HEK293 (cell line): ENCODE measurements around the gene ATP6V1F.
A peak's percentile ranks its signal among the peaks of the same experiment; 100 is the strongest.

Experiments
- CTCF ChIA-PET: fragments of 350-600 bp; formaldehyde crosslinking; extraction: SDS; loops from one replicate; lab custom pipeline; 2021; ENCODE audit warnings: antibody characterized with exemption; lab: Yijun Ruan, JAX
- POLR2A ChIA-PET: fragments of 300-600 bp; formaldehyde crosslinking; extraction: SDS; loops from one replicate; lab custom pipeline; 2020; ENCODE audit warnings: antibody characterized with exemption, inconsistent platforms; lab: Yijun Ruan, JAX
- H3K27ac ChIP-seq: fragments of 200-500 bp; sonication (Bioruptor generic); 2 replicates; pipeline ENCODE4 v1.5.1; 2014; ENCODE audit warnings: low read depth, low read length, control low read depth, inconsistent platforms; ENCODE audit errors: extremely low read depth
- H3K36me3 ChIP-seq, 2 experiments: fragments of 200-500 bp in 1 of 2; sonication (Bioruptor generic) in 1 of 2; 1 replicate in 1 of 2; 2 replicates in 1 of 2; pipeline ENCODE4 v1.5.1; 2014 to 2017; ENCODE audit warnings: inconsistent platforms in 2 of 2, low read length in 2 of 2; ENCODE audit not compliant: control insufficient read depth in 2 of 2, insufficient read depth in 1 of 2
- H3K4me1 ChIP-seq: fragments of 200-500 bp; sonication (Bioruptor generic); 2 replicates; pipeline ENCODE4 v1.5.1; 2014; ENCODE audit warnings: mild to moderate bottlenecking, low read length, inconsistent platforms; ENCODE audit not compliant: control insufficient read depth, insufficient read depth
- H3K4me3 ChIP-seq: 2 replicates; pipeline ENCODE4 v1.5.1; 2011; ENCODE audit warnings: low read depth, mild to moderate bottlenecking, control low read depth, low read length, moderate library complexity
- H3K9me3 ChIP-seq: fragments of 200-500 bp; sonication (Bioruptor generic); 2 replicates; pipeline ENCODE4 v1.5.1; 2014; ENCODE audit warnings: low read depth, low read length, inconsistent platforms; ENCODE audit not compliant: control insufficient read depth, insufficient read depth
- GLI2 ChIP-seq: fragments of 450-650 bp; formaldehyde crosslinking; IDR thresholded peaks from 2 replicates; pipeline ENCODE4; 2017; ENCODE audit warnings: missing biosample characterization, missing genetic modification characterization, low read depth, borderline replicate concordance
- GLIS1 ChIP-seq: fragments of 450-650 bp; formaldehyde crosslinking; IDR thresholded peaks from 2 replicates; pipeline ENCODE4 v1.5.1; 2016; ENCODE audit warnings: missing biosample characterization, missing genetic modification characterization
- MEIS1 ChIP-seq: sonication (generic); formaldehyde crosslinking; IDR thresholded peaks from 2 replicates; pipeline ENCODE4 v1.8.1; 2022; ENCODE audit warnings: missing genetic modification reagents, mild to moderate bottlenecking, borderline replicate concordance
- PBX3 ChIP-seq: sonication (generic); formaldehyde crosslinking; IDR thresholded peaks from 2 replicates; pipeline ENCODE4 v1.8.1; 2022; ENCODE audit warnings: mild to moderate bottlenecking, moderate library complexity, missing genetic modification reagents
- PRDM4 ChIP-seq: fragments of 450-650 bp; formaldehyde crosslinking; IDR thresholded peaks from 2 replicates; pipeline ENCODE4 v1.5.1; 2017; ENCODE audit warnings: missing biosample characterization, missing genetic modification characterization
- SP2 ChIP-seq: fragments of 450-650 bp; formaldehyde crosslinking; IDR thresholded peaks from 2 replicates; pipeline ENCODE4 v1.5.1; 2016; ENCODE audit warnings: missing biosample characterization, missing genetic modification characterization
- SP7 ChIP-seq: fragments of 450-650 bp; formaldehyde crosslinking; IDR thresholded peaks from 2 replicates; pipeline ENCODE4 v1.5.1; 2016; ENCODE audit warnings: missing biosample characterization, missing genetic modification characterization
- ZBTB20 ChIP-seq: fragments of 450-650 bp; formaldehyde crosslinking; IDR thresholded peaks from 2 replicates; pipeline ENCODE4 v1.5.1; 2016; ENCODE audit warnings: missing biosample characterization, missing genetic modification characterization
- ZFP41 ChIP-seq: fragments of 450-650 bp; formaldehyde crosslinking; IDR thresholded peaks from 2 replicates; pipeline ENCODE4 v1.5.1; 2016; ENCODE audit warnings: missing biosample characterization, missing genetic modification characterization, borderline replicate concordance
- ZIC2 ChIP-seq: fragments of 450-650 bp; formaldehyde crosslinking; IDR thresholded peaks from 2 replicates; pipeline ENCODE4 v1.5.1; 2016; ENCODE audit warnings: missing biosample characterization, missing genetic modification characterization
- ZNF10 ChIP-seq: fragments of 450-650 bp; formaldehyde crosslinking; IDR thresholded peaks from 2 replicates; pipeline ENCODE4 v1.5.1; 2017; ENCODE audit warnings: missing biosample characterization, missing genetic modification characterization
- ZNF133 ChIP-seq: fragments of 450-650 bp; formaldehyde crosslinking; IDR thresholded peaks from 2 replicates; pipeline ENCODE4 v1.5.1; 2016; ENCODE audit warnings: missing biosample characterization, missing genetic modification characterization
- ZNF341 ChIP-seq: fragments of 450-650 bp; formaldehyde crosslinking; IDR thresholded peaks from 2 replicates; pipeline ENCODE4; 2016; ENCODE audit warnings: low read depth, missing biosample characterization, missing genetic modification characterization
- ZNF350 ChIP-seq: fragments of 450-650 bp; formaldehyde crosslinking; IDR thresholded peaks from 2 replicates; pipeline ENCODE4 v1.5.0; 2017; ENCODE audit warnings: missing biosample characterization, mild to moderate bottlenecking, missing genetic modification characterization
- ZNF394 ChIP-seq: fragments of 450-650 bp; formaldehyde crosslinking; IDR thresholded peaks from 2 replicates; pipeline ENCODE4 v1.5.1; 2016; ENCODE audit warnings: missing biosample characterization, missing genetic modification characterization, mild to moderate bottlenecking, moderate library complexity, borderline replicate concordance
- ZNF561 ChIP-seq: fragments of 450-650 bp; IDR thresholded peaks from 2 replicates; pipeline ENCODE4 v1.5.1; 2018; ENCODE audit warnings: missing biosample characterization, missing genetic modification characterization, borderline replicate concordance
- ZNF571 ChIP-seq: fragments of 450-650 bp; formaldehyde crosslinking; IDR thresholded peaks from 2 replicates; pipeline ENCODE4 v1.5.0; 2017; ENCODE audit warnings: missing biosample characterization, missing genetic modification characterization
- ZNF600 ChIP-seq: fragments of 450-650 bp; formaldehyde crosslinking; IDR thresholded peaks from 2 replicates; pipeline ENCODE4 v1.5.1; 2016; ENCODE audit warnings: missing biosample characterization, missing genetic modification characterization
- ZNF692 ChIP-seq: fragments of 450-650 bp; formaldehyde crosslinking; IDR thresholded peaks from 2 replicates; pipeline ENCODE4 v1.5.1; 2016; ENCODE audit warnings: missing biosample characterization, missing genetic modification characterization
- ZSCAN4 ChIP-seq: fragments of 450-650 bp; formaldehyde crosslinking; IDR thresholded peaks from 2 replicates; pipeline ENCODE4 v1.5.1; 2017; ENCODE audit warnings: missing biosample characterization, missing genetic modification characterization
- TF ChIP-seq, protein P1 (sequence below): fragments of 450-650 bp; formaldehyde crosslinking; IDR thresholded peaks from 2 replicates; pipeline ENCODE4 v1.5.1; 2016; ENCODE audit warnings: missing biosample characterization, missing genetic modification characterization

The ATP6V1F gene

GRCh38 chr7:128858380-128859231 is 4.0 kb upstream of the ATP6V1F start:
- Histone ChIP-seq H3K9me3 (no peaks in the 10 kb centered on the region), H3K4me1 (no peaks in the 10 kb centered on the region), H3K27ac (no peak overlapping the region)
- ChIA-PET CTCF (interaction anchor here (1.9 kb wide), 1 partner anchor 16 kb away, joined by 6 read pairs; no protein-coding TSS in a partner anchor), POLR2A (no interaction called here)
- peak; percentile 30; the same call in 1 of the 2 replicates for TF ChIP-seq ZSCAN4
- no peak for TF ChIP-seq ZNF350 (tag by site-specific recombination)
- TF ChIP-seq GLIS1 (tag by site-specific recombination), result peak; percentile 72
- peak; percentile 60 for TF ChIP-seq ZIC2 (tag by site-specific recombination)
- TF ChIP-seq, all 188 proteins: peak for 3
- H3K36me3 ChIP-seq, result peaks cover 0 to 41% of the 10 kb centered on the region in 2 experiments; a peak in 1 of 3 replicates
- H3K4me3 ChIP-seq, result no peak overlapping the region

DNA sequence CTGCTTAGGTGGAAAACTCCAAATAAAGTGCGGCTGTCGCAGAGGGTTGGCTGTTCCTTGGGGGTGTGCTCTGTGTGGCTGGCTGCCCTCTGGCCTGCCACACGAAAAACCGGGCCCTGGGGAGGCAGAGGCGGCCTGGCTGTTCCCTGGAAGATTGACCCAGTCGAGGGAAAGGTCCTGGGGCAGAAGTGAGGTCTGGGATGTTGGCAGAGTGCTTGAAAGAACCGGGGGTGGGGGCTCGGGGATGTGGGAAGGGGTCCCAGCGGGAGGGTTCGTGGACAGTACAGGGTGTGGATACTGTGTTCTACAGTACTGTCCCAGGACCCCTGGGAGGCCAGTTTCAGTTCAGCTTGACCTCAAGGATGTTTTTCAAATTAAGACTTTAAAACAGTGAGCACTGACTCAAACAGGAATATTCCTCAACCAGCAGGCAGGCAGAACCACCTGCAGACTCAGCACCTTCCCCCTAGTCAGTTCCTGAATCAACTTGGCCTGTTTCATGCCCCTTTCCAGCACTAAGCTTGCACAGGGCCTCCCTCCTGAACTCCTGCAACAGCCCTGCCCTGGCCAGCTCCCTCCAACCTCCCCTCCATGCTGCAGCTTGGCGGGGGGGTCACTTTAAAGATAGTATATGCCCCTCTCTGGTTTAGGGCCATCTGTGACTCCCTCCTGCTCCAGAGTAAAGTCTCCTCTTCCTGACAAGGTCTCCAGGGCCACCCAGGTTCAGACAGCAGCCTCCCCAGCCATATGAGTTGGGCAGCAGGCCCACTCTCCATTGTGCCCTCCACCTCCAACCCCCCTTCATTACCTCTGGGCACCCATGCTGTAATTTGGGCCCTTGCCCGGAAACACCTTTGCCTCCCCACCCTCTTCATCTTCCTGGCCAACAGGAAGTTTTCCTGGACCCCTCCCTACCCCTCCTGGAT is 3.2 kb upstream of the ATP6V1F start:
- no peaks in the 10 kb centered on the region for H3K4me1 ChIP-seq
- no peaks in the 10 kb centered on the region for H3K9me3 ChIP-seq
- no peak overlapping the region for H3K4me3 ChIP-seq
- peaks cover 2 to 32% of the 10 kb centered on the region in 2 experiments; a peak in 2 of 3 replicates for H3K36me3 ChIP-seq
- no peak overlapping the region for H3K27ac ChIP-seq
- ChIA-PET CTCF (interaction anchor here (0.6 to 1.9 kb wide), 5 partner anchors 15 to 151 kb away, joined by 3 to 6 read pairs (median 3); no protein-coding TSS in a partner anchor), POLR2A (no interaction called here)
- TF ChIP-seq ZNF571 (tag by site-specific recombination), result no peak
- TF ChIP-seq ZNF561 (tag by site-specific recombination), result no peak
- 0 out of 2 replicates have a peak, but pooled peaks have one; percentile 2 for TF ChIP-seq ZIC2 (tag by site-specific recombination)
- TF ChIP-seq ZFP41 (tag by site-specific recombination), result no peak
- TF ChIP-seq SP2 (tag by site-specific recombination), result no peak
- TF ChIP-seq ZNF600 (tag by site-specific recombination), result peak; percentile 39; the same call in 1 of the 2 replicates
- TF ChIP-seq MEIS1, result no peak
- TF ChIP-seq ZNF133 (tag by site-specific recombination), result no peak
- TF ChIP-seq SP7 (tag by site-specific recombination), result no peak
- no peak for TF ChIP-seq GLI2 (tag by site-specific recombination)
- no peak for TF ChIP-seq PBX3 (CRISPR knock-in tag)
- TF ChIP-seq ZBTB20, result no peak
- TF ChIP-seq, protein P1, sequence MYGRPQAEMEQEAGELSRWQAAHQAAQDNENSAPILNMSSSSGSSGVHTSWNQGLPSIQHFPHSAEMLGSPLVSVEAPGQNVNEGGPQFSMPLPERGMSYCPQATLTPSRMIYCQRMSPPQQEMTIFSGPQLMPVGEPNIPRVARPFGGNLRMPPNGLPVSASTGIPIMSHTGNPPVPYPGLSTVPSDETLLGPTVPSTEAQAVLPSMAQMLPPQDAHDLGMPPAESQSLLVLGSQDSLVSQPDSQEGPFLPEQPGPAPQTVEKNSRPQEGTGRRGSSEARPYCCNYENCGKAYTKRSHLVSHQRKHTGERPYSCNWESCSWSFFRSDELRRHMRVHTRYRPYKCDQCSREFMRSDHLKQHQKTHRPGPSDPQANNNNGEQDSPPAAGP (tag by site-specific recombination), result no peak
- no peak for TF ChIP-seq PRDM4
- no peak for TF ChIP-seq ZNF692
- TF ChIP-seq ZNF10 (tag by site-specific recombination), result no peak
- no peak for TF ChIP-seq ZNF394
- TF ChIP-seq ZNF341 (tag by site-specific recombination), result peak; percentile 41
